IPS-18a (cell line): Measurements from ENCODE around the gene KRT81.
"Not testable (repeated sequence)": the region's sequence is repeated elsewhere in the genome, so short reads cannot be mapped to it uniquely, and the experiment has no call there.

ENCODE experiments used
- H3K27ac ChIP-seq: one replicate; pipeline ENCODE4 v1.5.1; 2013; ENCODE audit warnings: low read length
- H3K27me3 ChIP-seq: one replicate; pipeline ENCODE4 v1.6.1; 2013; ENCODE audit warnings: mild to moderate bottlenecking, low read length; ENCODE audit not compliant: control insufficient read depth, insufficient read depth
- H3K36me3 ChIP-seq: one replicate; pipeline ENCODE4 v1.6.1; 2013; ENCODE audit warnings: low read depth, low read length; ENCODE audit not compliant: control insufficient read depth
- H3K4me1 ChIP-seq: one replicate; pipeline ENCODE4 v1.6.1; 2013; ENCODE audit warnings: low read depth, low read length; ENCODE audit not compliant: control insufficient read depth
- H3K4me3 ChIP-seq: one replicate; pipeline ENCODE4 v1.5.1; 2013; ENCODE audit warnings: low read length
- H3K9ac ChIP-seq: one replicate; pipeline ENCODE4 v1.6.1; 2013; ENCODE audit warnings: mild to moderate bottlenecking, low read length, moderate library complexity
- H3K9me3 ChIP-seq: one replicate; pipeline ENCODE4 v1.6.1; 2013; ENCODE audit warnings: low read depth, low read length; ENCODE audit not compliant: control insufficient read depth

The KRT81 gene

GRCh38 chr12:52305921-52306705 lies 14.8 kb upstream of the KRT81 start:
- peaks cover 41% of the 10 kb centered on the region for H3K27me3 ChIP-seq
- no peak overlapping the region for H3K9ac ChIP-seq
- no peak overlapping the region for H3K27ac ChIP-seq
- H3K4me1 ChIP-seq = no peaks in the 10 kb centered on the region
- no peaks in the 10 kb centered on the region for H3K36me3 ChIP-seq
- no peaks in the 10 kb centered on the region for H3K9me3 ChIP-seq
- H3K4me3 ChIP-seq = no peak overlapping the region

- not testable (repeated sequence) for H3K4me1 ChIP-seq, H3K36me3 ChIP-seq, H3K4me3 ChIP-seq, H3K9ac ChIP-seq, H3K27ac ChIP-seq, H3K9me3 ChIP-seq
- peaks cover 39% of the 10 kb centered on the region for H3K27me3 ChIP-seq
Observed at GRCh38 chr12:52304941-52305411, 13.6 kb upstream of the KRT81 start.

- H3K4me3 ChIP-seq, H3K36me3 ChIP-seq, H3K27ac ChIP-seq: not testable (repeated sequence)
Observed at GRCh38 chr12:52302242-52302914, 11.0 kb upstream of the KRT81 start.

GRCh38 chr12:52301721-52302120 lies 10.4 kb upstream of the KRT81 start:
- not testable (repeated sequence) for H3K36me3 ChIP-seq, H3K4me1 ChIP-seq, H3K9me3 ChIP-seq, H3K27ac ChIP-seq, H3K4me3 ChIP-seq, H3K27me3 ChIP-seq, H3K9ac ChIP-seq

More at GRCh38 chr12:52302242-52302914, 11.0 kb upstream of the KRT81 start:
- not testable (repeated sequence) for H3K9ac ChIP-seq, H3K9me3 ChIP-seq, H3K4me1 ChIP-seq
- peaks cover 17% of the 10 kb centered on the region for H3K27me3 ChIP-seq

- Histone ChIP-seq H3K9me3 (no peaks in the 10 kb centered on the region), H3K4me1 (no peaks in the 10 kb centered on the region), H3K4me3 (no peak overlapping the region), H3K36me3 (no peaks in the 10 kb centered on the region), H3K27ac (no peak overlapping the region), H3K27me3 (peaks cover 4% of the 10 kb centered on the region), H3K9ac (no peak overlapping the region)
Observed at GRCh38 chr12:52300796-52301691, 9.7 kb upstream of the KRT81 start.

- Histone ChIP-seq H3K4me3 (no peak overlapping the region), H3K27me3 (peaks cover 4% of the 10 kb centered on the region), H3K27ac (no peak overlapping the region), H3K9me3 (no peaks in the 10 kb centered on the region), H3K4me1 (no peaks in the 10 kb centered on the region), H3K36me3 (no peaks in the 10 kb centered on the region), H3K9ac (no peak overlapping the region)
Observed at GRCh38 chr12:52298677-52299190, 7.4 kb upstream of the KRT81 start.

GRCh38 chr12:52296572-52297215 lies 5.4 kb upstream of the KRT81 start:
- H3K4me3 ChIP-seq = no peak overlapping the region
- no peak overlapping the region for H3K9ac ChIP-seq
- H3K27ac ChIP-seq = no peak overlapping the region
- H3K36me3 ChIP-seq = no peaks in the 10 kb centered on the region
- peaks cover 4% of the 10 kb centered on the region for H3K27me3 ChIP-seq
- H3K4me1 ChIP-seq = no peaks in the 10 kb centered on the region
- H3K9me3 ChIP-seq = no peaks in the 10 kb centered on the region

GRCh38 chr12:52295663-52296062 lies 4.3 kb upstream of the KRT81 start:
- Histone ChIP-seq H3K9ac (no peak overlapping the region), H3K4me1 (no peaks in the 10 kb centered on the region), H3K27ac (no peak overlapping the region), H3K4me3 (no peak overlapping the region), H3K36me3 (no peaks in the 10 kb centered on the region), H3K27me3 (peaks cover 4% of the 10 kb centered on the region), H3K9me3 (no peaks in the 10 kb centered on the region)

GRCh38 chr12:52294803-52295202 lies 3.5 kb upstream of the KRT81 start:
- Histone ChIP-seq H3K27me3 (peaks cover 4% of the 10 kb centered on the region), H3K9me3 (no peaks in the 10 kb centered on the region), H3K36me3 (no peaks in the 10 kb centered on the region), H3K4me3 (no peak overlapping the region), H3K4me1 (no peaks in the 10 kb centered on the region), H3K9ac (no peak overlapping the region), H3K27ac (no peak overlapping the region)

GRCh38 chr12:52293926-52294325 lies 2.6 kb upstream of the KRT81 start:
- Histone ChIP-seq H3K9me3 (no peaks in the 10 kb centered on the region), H3K36me3 (no peaks in the 10 kb centered on the region), H3K4me3 (no peak overlapping the region), H3K27me3 (peaks cover 4% of the 10 kb centered on the region), H3K4me1 (no peaks in the 10 kb centered on the region), H3K9ac (no peak overlapping the region), H3K27ac (no peak overlapping the region)
